ENCODE data around the gene GPER1.

The GPER1 gene

DNA sequence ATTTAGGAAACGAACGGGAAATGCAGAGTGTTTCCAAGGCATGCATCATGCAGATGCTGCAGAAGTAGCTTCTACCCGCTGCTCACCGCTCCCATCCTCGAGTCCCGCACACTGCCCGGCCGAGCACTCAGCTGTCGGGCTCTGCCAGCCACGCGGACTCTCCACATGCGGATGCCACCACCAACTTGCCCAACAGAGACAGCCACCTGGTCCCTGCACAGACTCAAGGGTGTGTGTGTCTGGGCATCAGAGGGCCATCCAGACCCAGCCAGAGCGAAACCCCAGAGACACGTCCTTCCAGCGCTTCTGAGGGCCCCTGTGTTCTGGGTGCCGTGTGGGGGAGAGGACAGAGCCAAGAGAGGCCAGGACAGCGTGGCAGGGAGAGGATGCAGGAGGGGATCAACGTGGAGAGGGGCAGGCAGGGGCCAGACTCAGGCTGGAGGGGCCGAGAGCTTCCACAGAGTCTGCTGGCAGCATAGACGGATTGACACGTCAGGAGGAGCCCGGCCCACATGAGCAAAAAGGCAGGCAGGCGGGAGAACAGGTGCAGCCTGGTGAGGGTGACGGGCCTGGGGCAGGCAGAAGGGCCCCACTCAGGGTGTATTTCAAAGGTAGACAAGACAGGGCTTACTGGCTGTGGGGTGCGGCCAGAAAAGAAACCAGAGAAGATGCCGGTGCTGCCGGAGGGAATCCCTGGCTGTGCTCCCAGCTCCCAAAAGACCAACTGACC lies 18.3 kb downstream of the GPER1 start:
- TF ChIP-seq, protein P1, sequence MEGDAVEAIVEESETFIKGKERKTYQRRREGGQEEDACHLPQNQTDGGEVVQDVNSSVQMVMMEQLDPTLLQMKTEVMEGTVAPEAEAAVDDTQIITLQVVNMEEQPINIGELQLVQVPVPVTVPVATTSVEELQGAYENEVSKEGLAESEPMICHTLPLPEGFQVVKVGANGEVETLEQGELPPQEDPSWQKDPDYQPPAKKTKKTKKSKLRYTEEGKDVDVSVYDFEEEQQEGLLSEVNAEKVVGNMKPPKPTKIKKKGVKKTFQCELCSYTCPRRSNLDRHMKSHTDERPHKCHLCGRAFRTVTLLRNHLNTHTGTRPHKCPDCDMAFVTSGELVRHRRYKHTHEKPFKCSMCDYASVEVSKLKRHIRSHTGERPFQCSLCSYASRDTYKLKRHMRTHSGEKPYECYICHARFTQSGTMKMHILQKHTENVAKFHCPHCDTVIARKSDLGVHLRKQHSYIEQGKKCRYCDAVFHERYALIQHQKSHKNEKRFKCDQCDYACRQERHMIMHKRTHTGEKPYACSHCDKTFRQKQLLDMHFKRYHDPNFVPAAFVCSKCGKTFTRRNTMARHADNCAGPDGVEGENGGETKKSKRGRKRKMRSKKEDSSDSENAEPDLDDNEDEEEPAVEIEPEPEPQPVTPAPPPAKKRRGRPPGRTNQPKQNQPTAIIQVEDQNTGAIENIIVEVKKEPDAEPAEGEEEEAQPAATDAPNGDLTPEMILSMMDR (IDR thresholded peaks at IDR 0.05; ENCODE audit: borderline replicate concordance, insufficient read depth, low read depth, low read length) = no peak
- H3K4me3 ChIP-seq (ENCODE audit: low read depth, low read length) = no peak overlapping the region

GRCh38 chr7:1106793-1107421 lies 19.0 kb downstream of the GPER1 start:
- H3K4me3 ChIP-seq (ENCODE audit: low read depth, low read length) = no peak overlapping the region
- TF ChIP-seq, protein P1 (IDR thresholded peaks at IDR 0.05; ENCODE audit: borderline replicate concordance, insufficient read depth, low read depth, low read length) = no peak

- TF ChIP-seq, protein P1 (IDR thresholded peaks at IDR 0.05; ENCODE audit: borderline replicate concordance, insufficient read depth, low read depth, low read length) = no peak
- no peak overlapping the region for H3K4me3 ChIP-seq (ENCODE audit: low read depth, low read length)
These were observed 20.5 kb downstream of the GPER1 start for GRCh38 chr7:1108264-1108920.

DNA sequence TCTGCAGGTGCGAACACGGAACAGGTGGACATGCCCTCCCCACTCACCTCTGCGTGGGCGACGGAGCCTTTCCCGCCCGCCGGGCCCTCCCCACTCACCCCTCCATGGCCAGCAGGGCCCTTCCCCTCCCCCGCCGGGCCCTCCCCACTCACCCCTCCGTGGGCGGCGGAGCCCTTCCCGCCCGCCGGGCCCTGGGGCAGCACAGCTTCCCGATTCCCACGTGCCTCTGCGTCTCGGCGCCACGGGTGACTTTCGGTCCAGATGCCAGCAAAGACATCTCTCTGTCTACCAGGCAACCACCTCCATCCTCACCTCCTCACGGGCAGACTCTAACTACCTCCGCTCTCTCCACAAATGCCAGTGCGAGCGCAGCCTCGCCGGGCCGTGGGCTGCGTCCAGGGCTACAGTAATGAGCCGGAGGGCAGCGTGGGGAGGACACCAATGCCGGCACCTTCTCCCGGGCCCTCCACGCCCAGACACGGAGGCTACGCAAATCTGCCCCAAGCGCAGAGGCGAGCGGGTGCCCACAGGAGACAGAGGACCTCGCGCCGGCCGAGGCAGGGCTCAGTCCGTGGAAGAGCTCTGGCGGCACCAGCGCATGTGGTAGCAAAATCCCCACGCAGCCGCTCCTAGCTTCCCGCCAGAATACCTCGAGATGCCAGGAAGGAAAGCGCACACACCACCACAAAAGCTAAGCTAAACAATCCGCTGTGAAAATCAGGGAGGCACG lies 21.8 kb downstream of the GPER1 start:
- TF ChIP-seq, protein P1 (IDR thresholded peaks at IDR 0.05; ENCODE audit: borderline replicate concordance, insufficient read depth, low read depth, low read length) = no peak
- no peak overlapping the region for H3K4me3 ChIP-seq (ENCODE audit: low read depth, low read length)

DNA sequence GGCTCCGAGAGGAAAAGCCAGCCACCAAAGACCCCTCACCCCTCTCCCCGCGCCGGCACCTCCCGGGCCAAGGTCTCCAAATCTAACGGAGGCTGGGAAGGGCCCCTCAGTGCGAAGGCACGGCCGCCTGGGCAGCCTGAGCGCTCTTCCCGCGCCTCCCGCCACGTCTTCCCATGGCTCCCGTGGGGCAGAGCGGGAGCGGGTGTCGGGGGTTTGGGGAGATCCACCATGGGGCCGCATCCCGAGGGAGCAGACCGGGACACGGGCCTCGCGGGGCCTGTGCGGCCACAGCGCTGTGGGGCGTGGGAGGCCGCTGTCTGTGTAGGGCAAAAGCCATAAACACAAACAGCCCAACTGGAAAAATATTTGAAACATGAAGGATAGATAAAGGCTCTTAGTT lies 22.4 kb downstream of the GPER1 start:
- TF ChIP-seq, protein P1 (IDR thresholded peaks at IDR 0.05; ENCODE audit: borderline replicate concordance, insufficient read depth, low read depth, low read length) = no peak

GRCh38 chr7:1111156-1111555 lies 23.2 kb downstream of the GPER1 start:
- TF ChIP-seq, protein P1 (IDR thresholded peaks at IDR 0.05; ENCODE audit: borderline replicate concordance, insufficient read depth, low read depth, low read length) = no peak
- no peak overlapping the region for H3K4me3 ChIP-seq (ENCODE audit: low read depth, low read length)

More for the DNA sequence above, 22.4 kb downstream of the GPER1 start:
- no peak overlapping the region for H3K4me3 ChIP-seq (ENCODE audit: low read depth, low read length)

Measured in GM12875 (cell line).